Sigmoid colon (tissue), 4 donors: ENCODE results near the gene SDCCAG8.

Experiments used
- POLR2A ChIP-seq, 2 donors: fragments of 450-650 bp; IDR thresholded peaks; one replicate each; pipeline ENCODE4 v1.6.1; 2016; ENCODE audit warnings: antibody characterized with exemption in 2 of 2, mild to moderate bottlenecking in 2 of 2, moderate library complexity in 2 of 2
- POLR2AphosphoS5 ChIP-seq, 4 donors: sonication (generic); formaldehyde crosslinking; IDR thresholded peaks; one replicate each; pipeline ENCODE4 v1.6.1; 2017; ENCODE audit warnings: antibody characterized with exemption in 4 of 4
- TF ChIP-seq, protein P1 (sequence below), 4 experiments: fragments of 450-650 bp in 3 of 4; fragments of 200-600 bp in 1 of 4; IDR thresholded peaks; one replicate each; pipeline ENCODE4 v1.5.1; 2016 to 2019; ENCODE audit warnings: antibody characterized with exemption in 4 of 4, mild to moderate bottlenecking in 3 of 4, moderate library complexity in 2 of 4

DNA sequence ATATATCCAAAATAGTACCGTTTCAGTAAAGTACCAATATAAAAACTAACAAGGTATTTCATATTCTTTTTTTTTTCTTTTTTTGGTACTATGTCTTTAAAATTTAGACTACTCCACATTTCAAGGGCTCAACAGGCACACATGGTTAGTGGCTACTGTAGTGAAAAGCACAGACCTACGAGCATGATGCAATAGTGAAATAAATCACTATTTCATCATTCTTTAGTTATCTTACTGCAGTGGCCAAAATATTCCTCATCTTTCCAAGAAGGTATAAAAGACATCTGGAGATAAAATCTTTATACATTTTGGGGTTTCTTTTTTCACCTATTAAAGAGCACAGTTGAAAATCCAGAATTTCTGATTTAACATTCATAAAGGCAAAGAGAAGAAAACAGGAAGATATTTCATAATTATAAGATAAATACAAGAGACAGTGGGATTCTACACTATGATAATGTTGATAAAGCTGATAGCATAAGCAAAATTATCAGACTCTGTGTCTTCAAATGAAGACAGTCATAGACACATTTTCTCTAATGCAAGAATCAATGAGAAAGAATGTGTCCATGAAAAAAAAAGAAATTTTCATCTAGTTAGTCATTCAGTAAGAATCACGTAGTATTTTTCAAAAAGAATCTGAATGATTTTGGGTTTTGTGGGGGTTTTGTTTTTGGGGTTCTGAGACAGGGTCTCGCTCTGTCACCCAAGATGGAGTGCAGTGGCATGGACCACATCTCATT, 42.6 kb upstream of the SDCCAG8 start:
- TF ChIP-seq, protein P1, sequence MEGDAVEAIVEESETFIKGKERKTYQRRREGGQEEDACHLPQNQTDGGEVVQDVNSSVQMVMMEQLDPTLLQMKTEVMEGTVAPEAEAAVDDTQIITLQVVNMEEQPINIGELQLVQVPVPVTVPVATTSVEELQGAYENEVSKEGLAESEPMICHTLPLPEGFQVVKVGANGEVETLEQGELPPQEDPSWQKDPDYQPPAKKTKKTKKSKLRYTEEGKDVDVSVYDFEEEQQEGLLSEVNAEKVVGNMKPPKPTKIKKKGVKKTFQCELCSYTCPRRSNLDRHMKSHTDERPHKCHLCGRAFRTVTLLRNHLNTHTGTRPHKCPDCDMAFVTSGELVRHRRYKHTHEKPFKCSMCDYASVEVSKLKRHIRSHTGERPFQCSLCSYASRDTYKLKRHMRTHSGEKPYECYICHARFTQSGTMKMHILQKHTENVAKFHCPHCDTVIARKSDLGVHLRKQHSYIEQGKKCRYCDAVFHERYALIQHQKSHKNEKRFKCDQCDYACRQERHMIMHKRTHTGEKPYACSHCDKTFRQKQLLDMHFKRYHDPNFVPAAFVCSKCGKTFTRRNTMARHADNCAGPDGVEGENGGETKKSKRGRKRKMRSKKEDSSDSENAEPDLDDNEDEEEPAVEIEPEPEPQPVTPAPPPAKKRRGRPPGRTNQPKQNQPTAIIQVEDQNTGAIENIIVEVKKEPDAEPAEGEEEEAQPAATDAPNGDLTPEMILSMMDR (IDR thresholded peaks at IDR 0.05), result no peak
- no peak for TF ChIP-seq POLR2A (IDR thresholded peaks at IDR 0.05)
- peak; percentile 13 to 58 (median 43) for TF ChIP-seq POLR2AphosphoS5 (IDR thresholded peaks at IDR 0.05)
